NCI-H69 (cell line): ENCODE measurements around the gene CCR4.
"Not testable (repeated sequence)": the region's sequence is repeated elsewhere in the genome, so short reads cannot be mapped to it uniquely, and the experiment has no call there.

ENCODE experiments used
- DNase-seq: peaks from one replicate; lab custom pipeline; 2025; lab: John Stamatoyannopoulos, UW

Gene CCR4

DNA sequence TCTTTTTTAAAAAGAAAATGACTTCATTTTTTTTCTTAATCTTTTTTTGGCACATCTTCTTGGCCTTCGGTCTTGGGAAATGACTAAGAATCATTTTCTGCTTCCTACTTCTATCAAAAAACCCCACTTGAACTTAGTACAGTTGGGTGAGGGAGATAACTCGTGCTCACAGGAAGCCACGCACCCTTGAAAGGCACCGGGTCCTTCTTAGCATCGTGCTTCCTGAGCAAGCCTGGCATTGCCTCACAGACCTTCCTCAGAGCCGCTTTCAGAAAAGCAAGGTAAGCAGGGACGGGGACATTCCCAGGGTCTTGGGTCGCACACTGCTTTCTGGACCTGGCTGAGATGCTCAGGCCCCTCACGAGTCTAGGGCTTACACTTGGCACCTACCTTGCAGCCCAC, at the start of gene CCR4:
Gene CCR4, plus strand, starts transcription at position 235 of the 402 bp plus-strand sequence. CDS start 1,779 bp downstream, outside the sequence.
- no peak for DNase-seq

- peak; percentile 72 for DNase-seq
These were observed 48.5 kb upstream of the CCR4 start for GRCh38 chr3:32902887-32903371.

GRCh38 chr3:32903953-32904352, 47.5 kb upstream of the CCR4 start:
- no peak for DNase-seq

GRCh38 chr3:32909999-32910398, 41.4 kb upstream of the CCR4 start:
- DNase-seq, result no peak

- DNase-seq, result no peak
These were observed 40.5 kb upstream of the CCR4 start for GRCh38 chr3:32910954-32911353.

GRCh38 chr3:32912046-32912445, 39.4 kb upstream of the CCR4 start:
- no peak for DNase-seq

DNA sequence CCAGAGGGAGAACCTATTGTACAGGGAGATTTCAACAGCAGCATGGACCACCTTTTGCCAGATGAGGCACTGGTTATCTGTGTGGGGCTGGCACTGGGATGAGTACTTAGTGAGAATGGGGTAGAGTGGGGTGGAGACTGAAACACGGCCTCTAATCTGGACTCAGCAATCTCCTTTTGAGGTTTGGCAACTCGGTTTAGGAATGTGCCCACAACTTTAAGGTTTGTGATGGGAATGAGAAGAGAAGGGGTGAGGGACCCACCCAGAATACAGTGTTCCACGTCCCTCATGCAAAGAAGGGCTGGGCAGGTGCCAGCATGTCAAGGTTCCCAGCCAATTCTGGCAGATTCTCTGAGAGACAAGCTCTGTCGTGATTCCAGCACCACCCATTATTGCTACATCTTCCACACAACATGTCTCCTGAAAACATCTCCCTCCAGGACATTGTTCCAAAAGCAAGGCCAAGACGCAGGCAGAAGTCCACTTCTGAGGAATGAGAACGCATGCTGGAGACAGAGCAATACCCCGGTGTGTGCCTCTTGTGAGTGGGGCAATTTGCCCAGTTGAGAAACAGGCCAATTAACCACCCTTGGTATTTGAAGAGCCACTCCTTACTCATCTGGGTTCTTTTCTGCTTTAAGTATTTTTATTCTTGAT, 37.5 kb upstream of the CCR4 start:
- DNase-seq, result no peak

DNA sequence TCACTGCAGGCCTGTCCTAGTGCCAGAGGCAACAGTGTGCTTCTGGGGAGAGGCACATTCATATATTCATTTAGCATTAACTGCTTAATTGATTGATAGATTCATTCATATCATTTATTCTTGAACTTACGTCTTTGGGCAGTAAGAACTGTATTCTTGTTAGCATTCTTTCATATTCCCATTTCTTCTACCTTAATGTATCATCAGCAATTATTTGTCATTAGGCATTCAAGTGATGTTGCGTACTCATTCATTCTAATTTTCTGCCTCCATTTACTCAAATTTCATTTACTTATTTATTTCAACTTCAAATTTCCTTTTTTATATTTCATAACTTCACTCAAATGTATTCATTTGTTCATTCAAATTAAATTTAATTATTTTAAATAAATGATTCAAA, 31.5 kb upstream of the CCR4 start:
- DNase-seq, result no peak

- no peak for DNase-seq
These were observed 29.4 kb upstream of the CCR4 start for GRCh38 chr3:32922078-32922477.

DNA sequence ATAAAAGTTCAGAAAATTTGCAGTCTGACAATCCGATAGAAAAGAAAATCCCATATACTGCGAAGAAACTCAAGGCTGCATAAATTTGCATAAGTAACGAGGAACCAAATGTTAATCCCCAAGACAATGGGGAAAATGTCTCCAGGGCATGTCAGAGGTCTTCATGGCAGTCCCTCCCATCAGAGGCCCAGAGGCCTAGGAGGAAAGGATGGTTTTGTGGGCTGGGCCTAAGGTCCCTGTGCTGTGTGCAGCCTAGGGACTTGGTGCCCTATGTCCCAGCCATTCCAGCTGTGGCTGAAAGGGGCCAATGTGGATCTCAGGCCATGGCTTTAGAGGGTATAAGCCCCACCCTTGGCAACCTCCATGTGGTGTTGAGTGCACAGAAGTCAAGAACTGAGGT, 21.3 kb upstream of the CCR4 start:
- DNase-seq, result no peak

- not testable (repeated sequence) for DNase-seq
These were observed 20.2 kb upstream of the CCR4 start for GRCh38 chr3:32931273-32931672.

GRCh38 chr3:32934150-32934742, 17.2 kb upstream of the CCR4 start:
- peak; percentile 9 for DNase-seq

GRCh38 chr3:32937331-32937730, 14.1 kb upstream of the CCR4 start:
- peak; percentile 54 for DNase-seq

DNA sequence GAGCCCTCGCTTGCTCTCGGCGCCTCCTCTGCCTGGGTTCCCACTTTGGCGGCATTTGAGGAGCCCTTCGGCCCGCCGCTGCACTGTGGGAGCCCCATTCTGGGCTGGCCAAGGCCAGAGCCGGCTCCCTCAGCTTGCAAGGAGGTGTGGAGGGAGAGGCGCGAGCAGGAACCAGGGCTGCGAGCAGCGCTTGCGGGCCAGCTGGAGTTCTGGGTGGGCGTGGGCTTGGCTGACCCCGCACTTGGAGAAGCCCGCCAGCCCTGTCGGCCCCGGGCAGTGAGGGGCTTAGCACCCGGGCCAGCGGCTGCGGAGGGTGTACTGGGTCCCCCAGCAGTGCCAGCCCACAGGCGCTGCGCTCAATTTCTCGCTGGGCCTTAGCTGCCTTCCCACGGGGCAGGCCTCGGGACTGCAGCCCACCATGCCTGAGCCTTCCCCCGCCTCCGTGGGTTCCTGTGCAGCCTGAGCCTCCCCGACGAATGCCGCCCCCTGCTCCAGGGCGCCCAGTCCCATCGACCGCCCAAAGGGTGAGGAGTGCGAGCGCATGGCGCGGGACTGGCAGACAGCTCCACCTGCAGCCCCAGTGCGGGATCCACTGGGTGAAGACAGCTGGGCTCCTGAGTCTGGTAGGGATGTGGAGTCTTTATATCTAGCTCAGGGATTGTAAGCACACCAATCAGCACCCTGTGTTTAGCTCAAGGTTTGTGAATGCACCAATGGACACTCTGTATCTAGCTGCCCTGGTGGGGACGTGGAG, 11.7 kb upstream of the CCR4 start:
- not testable (repeated sequence) for DNase-seq

GRCh38 chr3:32940726-32941125, 10.7 kb upstream of the CCR4 start:
- no peak for DNase-seq

DNA sequence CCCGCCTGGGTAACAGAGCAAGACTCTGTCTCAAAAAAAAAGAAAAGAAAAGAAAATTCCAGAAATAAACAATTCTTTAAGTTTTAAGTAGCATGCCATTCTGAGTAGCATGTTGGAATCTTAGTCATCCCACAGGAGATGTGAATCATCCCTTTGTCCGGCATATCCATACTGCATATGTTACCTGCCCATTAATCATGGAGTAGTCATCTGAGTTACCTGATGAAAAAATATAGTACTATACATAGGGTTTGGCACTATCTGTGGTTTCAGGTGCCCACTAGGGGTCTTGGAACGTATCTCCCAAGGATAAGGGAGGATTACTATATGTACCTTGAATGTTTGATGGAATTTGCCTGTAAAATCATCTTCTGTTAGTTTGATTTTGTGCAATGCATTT, 6.3 kb upstream of the CCR4 start:
- peak; percentile 3 for DNase-seq

GRCh38 chr3:32945598-32945997, 5.8 kb upstream of the CCR4 start:
- not testable (repeated sequence) for DNase-seq

GRCh38 chr3:32946973-32947788, 4.3 kb upstream of the CCR4 start:
- no peak for DNase-seq

DNA sequence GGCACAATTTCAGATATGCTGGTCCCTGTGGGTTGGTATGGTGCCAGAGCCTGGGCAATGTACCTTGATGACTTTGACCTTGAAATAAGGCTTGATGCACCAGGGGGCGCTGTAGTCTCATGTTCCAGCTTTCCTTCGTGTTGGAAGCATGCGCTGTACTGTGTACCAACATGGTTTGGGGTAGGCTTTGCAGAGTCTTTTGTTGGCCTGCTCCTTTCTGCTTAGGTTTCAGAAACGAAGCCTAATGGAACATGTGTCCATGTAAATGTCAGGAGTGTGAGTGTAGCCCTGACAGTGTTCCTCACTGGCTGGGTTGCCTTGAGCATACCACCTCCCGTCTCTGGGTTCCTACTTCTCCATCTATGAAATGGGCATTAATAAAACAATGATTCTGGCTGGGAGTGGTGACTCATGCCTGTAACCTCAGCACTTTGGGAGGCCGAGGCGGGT, 3.6 kb upstream of the CCR4 start:
- peak; percentile 86 for DNase-seq

- no peak for DNase-seq
These were observed 2.6 kb upstream of the CCR4 start for GRCh38 chr3:32948625-32949445.

GRCh38 chr3:32950516-32950915, 928 bp upstream of the CCR4 start:
- no peak for DNase-seq
